ENCODE measurements around the gene DNMT1. TPM values are rescaled to one million over a fixed set of nuclear protein-coding genes. Genes with fewer than 3 reads are reported as not detected.
"Not testable (repeated sequence)": the region's sequence is repeated elsewhere in the genome, so short reads cannot be mapped to it uniquely, and the experiment has no call there.

Gene DNMT1
- polyA plus RNA-seq, 2 donors = 32.1 to 42.6 TPM

GRCh38 chr19:10191347-10191746 lies 3.4 kb downstream of the DNMT1 start:
- H3K9me3 ChIP-seq (ENCODE audit: control insufficient read depth in 2 of 2, insufficient read depth in 1 of 2, low read depth in 1 of 2, low read length in 1 of 2) = no peaks in the 10 kb centered on the region
- 70 to 82% methylated on average over 2 of the region's 2 CpGs for WGBS, 2 donors
- no peak overlapping the region for H3K4me3 ChIP-seq (ENCODE audit: low read depth in 1 of 2, low read length in 2 of 2)
- no peak overlapping the region for H3K27ac ChIP-seq (ENCODE audit: low read depth in 2 of 2, low read length in 1 of 2)
- peaks cover 2 to 8% of the 10 kb centered on the region in 2 donors for H3K4me1 ChIP-seq (ENCODE audit: control insufficient read depth in 2 of 2, insufficient read depth in 2 of 2, low read length in 1 of 2)
- H3K27me3 ChIP-seq (ENCODE audit: control insufficient read depth in 1 of 2, insufficient read depth in 2 of 2, low read length in 2 of 2) = no peaks in the 10 kb centered on the region
- H3K36me3 ChIP-seq (ENCODE audit: control insufficient read depth in 2 of 2, insufficient read depth in 2 of 2, low read length in 1 of 2) = peaks cover 0 to 8% of the 10 kb centered on the region in 2 donors

GRCh38 chr19:10190026-10190425 lies 4.7 kb downstream of the DNMT1 start:
- no peak overlapping the region for H3K27ac ChIP-seq (ENCODE audit: low read depth in 2 of 2, low read length in 1 of 2)
- WGBS, 2 donors = 95% methylated on average over 5 of the region's 5 CpGs
- H3K4me3 ChIP-seq (ENCODE audit: low read depth in 1 of 2, low read length in 2 of 2) = no peak overlapping the region
- no peaks in the 10 kb centered on the region for H3K9me3 ChIP-seq (ENCODE audit: control insufficient read depth in 2 of 2, insufficient read depth in 1 of 2, low read depth in 1 of 2, low read length in 1 of 2)
- H3K4me1 ChIP-seq (ENCODE audit: control insufficient read depth in 2 of 2, insufficient read depth in 2 of 2, low read length in 1 of 2) = peaks cover 2 to 6% of the 10 kb centered on the region in 2 donors
- peaks cover 0 to 14% of the 10 kb centered on the region in 2 donors for H3K36me3 ChIP-seq (ENCODE audit: control insufficient read depth in 2 of 2, insufficient read depth in 2 of 2, low read length in 1 of 2)
- H3K27me3 ChIP-seq (ENCODE audit: control insufficient read depth in 1 of 2, insufficient read depth in 2 of 2, low read length in 2 of 2) = no peaks in the 10 kb centered on the region

DNA sequence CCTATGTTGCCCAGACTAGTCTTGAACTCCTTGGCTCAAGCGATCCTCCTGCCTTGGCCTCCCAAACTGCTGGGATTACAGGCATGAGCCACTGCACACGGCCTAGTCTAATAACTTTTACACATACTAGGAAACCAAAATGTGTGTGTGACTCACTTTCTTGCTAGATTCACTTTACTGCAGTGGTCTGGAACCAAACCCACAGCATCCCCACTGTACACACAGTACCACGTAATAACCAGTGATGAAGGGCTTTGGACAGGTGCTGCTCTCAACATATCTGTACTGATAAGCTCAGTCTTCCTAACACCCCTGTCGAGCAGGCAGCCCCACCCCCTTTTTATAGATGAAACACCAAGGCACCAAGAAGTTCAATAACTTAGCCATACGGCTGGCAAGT lies 5.1 kb downstream of the DNMT1 start:
- 83 to 87% methylated on average over 5 of the region's 5 CpGs for WGBS, 2 donors

DNA sequence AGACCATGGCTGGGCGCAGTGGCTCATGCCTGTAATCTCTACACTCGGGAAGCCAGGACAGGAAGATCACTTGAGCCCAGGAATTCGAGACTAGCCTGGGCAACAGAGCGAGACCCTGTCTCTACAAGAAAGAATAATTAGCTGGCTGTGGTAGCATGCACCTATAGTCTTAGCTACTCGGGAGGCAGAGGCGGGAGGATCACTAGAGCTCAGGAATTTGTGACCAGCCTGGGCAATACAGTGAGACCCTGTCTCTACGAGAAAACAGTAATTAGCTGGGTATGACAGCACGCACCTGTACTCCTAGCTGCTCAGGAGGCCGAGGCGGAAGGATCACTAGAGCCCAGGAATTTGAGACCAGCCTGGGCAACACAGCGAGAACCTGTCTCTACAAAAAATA lies 7.4 kb downstream of the DNMT1 start:
- WGBS, 2 donors = 87 to 91% methylated on average over 11 of the region's 11 CpGs
- H3K36me3 ChIP-seq (ENCODE audit: control insufficient read depth in 2 of 2, insufficient read depth in 2 of 2, low read length in 1 of 2) = peaks cover 0 to 14% of the 10 kb centered on the region in 2 donors

More for the DNA sequence above, 5.1 kb downstream of the DNMT1 start:
- no peaks in the 10 kb centered on the region for H3K9me3 ChIP-seq (ENCODE audit: control insufficient read depth in 2 of 2, insufficient read depth in 1 of 2, low read depth in 1 of 2, low read length in 1 of 2)
- H3K36me3 ChIP-seq (ENCODE audit: control insufficient read depth in 2 of 2, insufficient read depth in 2 of 2, low read length in 1 of 2) = peaks cover 0 to 14% of the 10 kb centered on the region in 2 donors
- H3K4me1 ChIP-seq (ENCODE audit: control insufficient read depth in 2 of 2, insufficient read depth in 2 of 2, low read length in 1 of 2) = peaks cover 2 to 6% of the 10 kb centered on the region in 2 donors
- no peaks in the 10 kb centered on the region for H3K27me3 ChIP-seq (ENCODE audit: control insufficient read depth in 1 of 2, insufficient read depth in 2 of 2, low read length in 2 of 2)
- H3K27ac ChIP-seq (ENCODE audit: low read depth in 2 of 2, low read length in 1 of 2) = no peak overlapping the region
- no peak overlapping the region for H3K4me3 ChIP-seq (ENCODE audit: low read depth in 1 of 2, low read length in 2 of 2)

DNA sequence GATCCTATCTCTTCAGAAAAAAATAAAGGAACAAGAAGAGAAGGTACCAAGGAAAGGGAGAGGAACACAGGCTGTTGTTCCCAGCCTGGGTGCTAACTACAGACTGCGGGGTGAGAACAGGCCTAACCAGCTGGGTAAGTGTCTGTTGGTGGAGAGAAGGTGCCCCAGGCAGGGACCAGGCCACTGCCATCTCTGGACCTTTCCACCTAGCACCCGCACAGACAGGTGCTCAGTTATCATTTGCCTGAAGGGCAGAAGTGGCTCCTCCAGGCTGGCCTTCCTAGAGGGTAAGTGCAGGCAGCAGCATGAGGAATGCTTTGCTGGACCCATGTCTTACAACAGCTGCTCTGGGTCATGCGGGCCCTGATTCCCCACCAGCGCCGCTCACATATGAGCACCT lies 10.1 kb downstream of the DNMT1 start:
- H3K27me3 ChIP-seq (ENCODE audit: control insufficient read depth in 1 of 2, insufficient read depth in 2 of 2, low read length in 2 of 2) = no peaks in the 10 kb centered on the region
- H3K27ac ChIP-seq (ENCODE audit: low read depth in 2 of 2, low read length in 1 of 2) = no peak overlapping the region
- no peak overlapping the region for H3K4me3 ChIP-seq (ENCODE audit: low read depth in 1 of 2, low read length in 2 of 2)
- H3K4me1 ChIP-seq (ENCODE audit: control insufficient read depth in 2 of 2, insufficient read depth in 2 of 2, low read length in 1 of 2) = peaks cover 0 to 4% of the 10 kb centered on the region in 2 donors
- WGBS, 2 donors = 75 to 79% methylated on average over 5 of the region's 5 CpGs
- H3K9me3 ChIP-seq (ENCODE audit: control insufficient read depth in 2 of 2, insufficient read depth in 1 of 2, low read depth in 1 of 2, low read length in 1 of 2) = no peaks in the 10 kb centered on the region
- peaks cover 4 to 11% of the 10 kb centered on the region in 2 donors for H3K36me3 ChIP-seq (ENCODE audit: control insufficient read depth in 2 of 2, insufficient read depth in 2 of 2, low read length in 1 of 2)

More for the DNA sequence above, 7.4 kb downstream of the DNMT1 start:
- H3K9me3 ChIP-seq (ENCODE audit: control insufficient read depth in 2 of 2, insufficient read depth in 1 of 2, low read depth in 1 of 2, low read length in 1 of 2) = no peaks in the 10 kb centered on the region
- no peaks in the 10 kb centered on the region for H3K27me3 ChIP-seq (ENCODE audit: control insufficient read depth in 1 of 2, insufficient read depth in 2 of 2, low read length in 2 of 2)
- H3K4me1 ChIP-seq (ENCODE audit: control insufficient read depth in 2 of 2, insufficient read depth in 2 of 2, low read length in 1 of 2) = peaks cover 0 to 6% of the 10 kb centered on the region in 2 donors
- H3K27ac ChIP-seq (ENCODE audit: low read depth in 2 of 2, low read length in 1 of 2) = no peak overlapping the region
- H3K4me3 ChIP-seq (ENCODE audit: low read depth in 1 of 2, low read length in 2 of 2) = no peak overlapping the region

GRCh38 chr19:10183926-10184325 lies 10.8 kb downstream of the DNMT1 start:
- WGBS, 2 donors = 87 to 90% methylated on average over 3 of the region's 3 CpGs
- peaks cover 4 to 13% of the 10 kb centered on the region in 2 donors for H3K36me3 ChIP-seq (ENCODE audit: control insufficient read depth in 2 of 2, insufficient read depth in 2 of 2, low read length in 1 of 2)
- peaks cover 0 to 4% of the 10 kb centered on the region in 2 donors for H3K4me1 ChIP-seq (ENCODE audit: control insufficient read depth in 2 of 2, insufficient read depth in 2 of 2, low read length in 1 of 2)
- H3K4me3 ChIP-seq (ENCODE audit: low read depth in 1 of 2, low read length in 2 of 2) = no peak overlapping the region
- no peaks in the 10 kb centered on the region for H3K9me3 ChIP-seq (ENCODE audit: control insufficient read depth in 2 of 2, insufficient read depth in 1 of 2, low read depth in 1 of 2, low read length in 1 of 2)
- H3K27me3 ChIP-seq (ENCODE audit: control insufficient read depth in 1 of 2, insufficient read depth in 2 of 2, low read length in 2 of 2) = no peaks in the 10 kb centered on the region
- H3K27ac ChIP-seq (ENCODE audit: low read depth in 2 of 2, low read length in 1 of 2) = no peak overlapping the region

- H3K27ac ChIP-seq (ENCODE audit: low read depth in 2 of 2, low read length in 1 of 2) = no peak overlapping the region
- H3K4me1 ChIP-seq (ENCODE audit: control insufficient read depth in 2 of 2, insufficient read depth in 2 of 2, low read length in 1 of 2) = peaks cover 0 to 4% of the 10 kb centered on the region in 2 donors
- no peaks in the 10 kb centered on the region for H3K9me3 ChIP-seq (ENCODE audit: control insufficient read depth in 2 of 2, insufficient read depth in 1 of 2, low read depth in 1 of 2, low read length in 1 of 2)
- H3K36me3 ChIP-seq (ENCODE audit: control insufficient read depth in 2 of 2, insufficient read depth in 2 of 2, low read length in 1 of 2) = peaks cover 4 to 10% of the 10 kb centered on the region in 2 donors
- H3K4me3 ChIP-seq (ENCODE audit: low read depth in 1 of 2, low read length in 2 of 2) = no peak overlapping the region
- no peaks in the 10 kb centered on the region for H3K27me3 ChIP-seq (ENCODE audit: control insufficient read depth in 1 of 2, insufficient read depth in 2 of 2, low read length in 2 of 2)
- 90 to 91% methylated on average over 10 of the region's 10 CpGs for WGBS, 2 donors
These were observed 11.9 kb downstream of the DNMT1 start for GRCh38 chr19:10182847-10183246.

DNA sequence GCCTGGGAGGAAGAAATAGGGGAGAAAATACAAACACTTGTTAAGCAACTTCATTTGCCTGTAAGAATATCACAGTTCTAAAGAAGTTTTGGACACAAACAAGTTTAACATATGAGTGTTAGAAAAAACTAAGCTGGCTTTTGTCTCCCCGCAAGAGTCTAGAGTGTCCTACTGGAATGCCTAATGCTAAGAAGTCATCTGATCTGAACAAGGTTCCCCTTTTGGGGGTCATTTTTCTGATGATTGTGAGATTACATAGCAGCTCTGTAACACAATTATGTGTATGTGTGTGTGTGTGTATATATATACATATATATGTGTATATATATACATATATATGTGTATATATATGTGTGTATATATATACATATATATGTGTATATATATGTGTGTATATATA lies 12.7 kb downstream of the DNMT1 start:
- 95 to 97% methylated on average over 1 of the region's 1 CpG for WGBS, 2 donors
- no peaks in the 10 kb centered on the region for H3K27me3 ChIP-seq (ENCODE audit: control insufficient read depth in 1 of 2, insufficient read depth in 2 of 2, low read length in 2 of 2)
- H3K4me3 ChIP-seq (ENCODE audit: low read depth in 1 of 2, low read length in 2 of 2) = no peak overlapping the region
- H3K9me3 ChIP-seq (ENCODE audit: control insufficient read depth in 2 of 2, insufficient read depth in 1 of 2, low read depth in 1 of 2, low read length in 1 of 2) = no peaks in the 10 kb centered on the region
- peaks cover 0 to 4% of the 10 kb centered on the region in 2 donors for H3K4me1 ChIP-seq (ENCODE audit: control insufficient read depth in 2 of 2, insufficient read depth in 2 of 2, low read length in 1 of 2)
- peaks cover 4 to 10% of the 10 kb centered on the region in 2 donors for H3K36me3 ChIP-seq (ENCODE audit: control insufficient read depth in 2 of 2, insufficient read depth in 2 of 2, low read length in 1 of 2)
- H3K27ac ChIP-seq (ENCODE audit: low read depth in 2 of 2, low read length in 1 of 2) = no peak overlapping the region

GRCh38 chr19:10180459-10180858 lies 14.3 kb downstream of the DNMT1 start:
- Histone ChIP-seq H3K27ac (ENCODE audit: low read depth in 2 of 2, low read length in 1 of 2) (no peak overlapping the region), H3K9me3 (ENCODE audit: control insufficient read depth in 2 of 2, insufficient read depth in 1 of 2, low read depth in 1 of 2, low read length in 1 of 2) (no peaks in the 10 kb centered on the region), H3K4me1 (ENCODE audit: control insufficient read depth in 2 of 2, insufficient read depth in 2 of 2, low read length in 1 of 2) (peaks cover 0 to 4% of the 10 kb centered on the region in 2 donors), H3K4me3 (ENCODE audit: low read depth in 1 of 2, low read length in 2 of 2) (no peak overlapping the region), H3K27me3 (ENCODE audit: control insufficient read depth in 1 of 2, insufficient read depth in 2 of 2, low read length in 2 of 2) (no peaks in the 10 kb centered on the region), H3K36me3 (ENCODE audit: control insufficient read depth in 2 of 2, insufficient read depth in 2 of 2, low read length in 1 of 2) (peaks cover 4 to 8% of the 10 kb centered on the region in 2 donors)
- WGBS, 2 donors = 86 to 88% methylated on average over 7 of the region's 7 CpGs

DNA sequence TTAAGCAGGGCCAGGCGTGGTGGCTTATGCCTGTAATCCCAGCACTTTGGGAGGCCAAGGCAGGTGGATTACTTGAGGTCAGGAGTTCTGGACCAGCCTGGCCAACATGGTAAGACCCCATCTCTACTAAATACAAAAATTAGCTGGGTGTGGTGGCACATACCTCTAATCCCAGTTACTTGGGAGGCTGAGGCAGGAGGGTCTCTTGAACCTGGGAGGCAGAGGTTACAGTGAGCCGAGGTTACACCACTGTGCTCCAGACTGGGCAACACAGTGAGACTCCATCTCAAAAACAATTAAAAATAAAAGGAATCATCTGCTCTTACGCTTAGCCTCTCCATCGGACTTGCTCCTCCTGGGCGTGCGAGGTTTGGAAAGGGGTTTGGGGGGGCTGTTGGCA lies 14.7 kb downstream of the DNMT1 start:
- 93 to 94% methylated on average over 6 of the region's 6 CpGs for WGBS, 2 donors
- not testable (repeated sequence) for H3K4me1 ChIP-seq (ENCODE audit: control insufficient read depth in 2 of 2, insufficient read depth in 2 of 2, low read length in 1 of 2); H3K27me3 ChIP-seq (ENCODE audit: control insufficient read depth in 1 of 2, insufficient read depth in 2 of 2, low read length in 2 of 2); H3K27ac ChIP-seq (ENCODE audit: low read depth in 2 of 2, low read length in 1 of 2); H3K9me3 ChIP-seq (ENCODE audit: control insufficient read depth in 2 of 2, insufficient read depth in 1 of 2, low read depth in 1 of 2, low read length in 1 of 2); H3K4me3 ChIP-seq (ENCODE audit: low read depth in 1 of 2, low read length in 2 of 2)
- H3K36me3 ChIP-seq (ENCODE audit: control insufficient read depth in 2 of 2, insufficient read depth in 2 of 2, low read length in 1 of 2) = peaks cover 4 to 10% of the 10 kb centered on the region in 2 donors

Measured in esophagus (tissue), 2 donors.